K562 (cell line): ENCODE results near the gene ADI1. TPM values are rescaled to one million over a fixed set of nuclear protein-coding genes. Genes with fewer than 3 reads are reported as not detected.

ENCODE experiments used
- ATAC-seq: fragments of 200-7000 bp; cut with Tn5 transposase; 3 replicates; pipeline ENCODE4 v1.9.1; 2020; ENCODE audit warnings: moderate library complexity
- BruUV-seq: library from RNA; stranded (reverse); fragments of 400-500 nt; replicated peaks from 2 replicates; lab custom pipeline; 2021; lab: Mats Ljungman, UMichigan
- CTCF ChIA-PET: fragments of 300-600 bp; formaldehyde crosslinking; extraction: SDS; loops from one replicate; lab custom pipeline; 2021; ENCODE audit warnings: low intra/inter-chr PET ratio; lab: Yijun Ruan, JAX
- POLR2A ChIA-PET: fragments of 300-600, 350-650 bp; sonication (Branson Sonifier 250); formaldehyde crosslinking; extraction: SDS; loops from one replicate; lab custom pipeline; 2021; ENCODE audit warnings: antibody characterized with exemption, inconsistent platforms; lab: Yijun Ruan, JAX
- DNase-seq, 4 experiments: peaks; one replicate each; pipeline versions ENCODE4 v3.0.0 to v3.0.0-alpha.2; 2011 to 2018; ENCODE audit warnings: low spot score in 3 of 4, mixed read lengths in 3 of 4; ENCODE audit errors: extremely low read depth in 1 of 4
- FAIRE-seq: peaks from 2 replicates; lab custom pipeline; 2011; peaks lifted over from hg19 to GRCh38; lab: Jason Lieb, UNC
- H2AFZ ChIP-seq: 2 replicates; pipeline ENCODE4 v1.6.0; 2011; ENCODE audit warnings: low read depth, low read length, control low read depth, inconsistent platforms
- H3K27ac ChIP-seq: fragments of 200-600 bp; 3 replicates; pipeline ENCODE4 v1.8.0; 2011; ENCODE audit warnings: low read depth, mild to moderate bottlenecking, control low read depth, inconsistent platforms, low read length, moderate library complexity, mixed read lengths; ENCODE audit errors: extremely low read depth
- H3K27me3 ChIP-seq, 2 experiments: fragments of 300-600 bp in 1 of 2; 2 replicates in 1 of 2; 3 replicates in 1 of 2; pipeline versions ENCODE4 v1.6.0 to v1.8.0; 2011; ENCODE audit warnings: inconsistent platforms in 2 of 2, low read length in 2 of 2, mild to moderate bottlenecking in 1 of 2, mixed read lengths in 1 of 2, moderate library complexity in 1 of 2; ENCODE audit not compliant: control insufficient read depth in 2 of 2, insufficient read depth in 2 of 2
- H3K36me3 ChIP-seq: fragments of 300-600 bp; 3 replicates; pipeline ENCODE4 v1.8.0; 2011; ENCODE audit warnings: mild to moderate bottlenecking, low read length, inconsistent platforms; ENCODE audit not compliant: control insufficient read depth, insufficient read depth
- H3K4me1 ChIP-seq, 2 experiments: fragments of 200-600 bp in 1 of 2; replicated peaks in 1 of 2; 2 replicates in 1 of 2; 3 replicates in 1 of 2; pipeline versions ENCODE4 v1.5.1 to v1.8.0; 2011; ENCODE audit warnings: inconsistent platforms in 2 of 2, low read length in 2 of 2, mild to moderate bottlenecking in 1 of 2, mixed read lengths in 1 of 2, moderate library complexity in 1 of 2; ENCODE audit not compliant: control insufficient read depth in 2 of 2, insufficient read depth in 2 of 2
- H3K4me2 ChIP-seq: 2 replicates; pipeline ENCODE4 v1.6.1; 2011; ENCODE audit warnings: low read length, control low read depth, inconsistent platforms, mixed read lengths; ENCODE audit not compliant: insufficient read depth
- H3K4me3 ChIP-seq: fragments of 200-600 bp; sonication (generic), shearing (Covaris generic); 2 replicates; pipeline ENCODE4 v1.5.1; 2016; ENCODE audit warnings: control low read depth, inconsistent platforms
- H3K79me2 ChIP-seq: fragments of 200-600 bp; 3 replicates; pipeline ENCODE4 v1.8.0; 2011; ENCODE audit warnings: low read length, inconsistent platforms; ENCODE audit not compliant: control insufficient read depth, insufficient read depth
- H3K9ac ChIP-seq, 2 experiments: 2 replicates each; pipeline versions ENCODE4 v1.6.0 to v1.6.1; 2011; ENCODE audit warnings: low read depth in 2 of 2, low read length in 2 of 2, control low read depth in 1 of 2, inconsistent platforms in 1 of 2, mild to moderate bottlenecking in 1 of 2, mixed read lengths in 1 of 2; ENCODE audit not compliant: insufficient read depth in 1 of 2
- H3K9me1 ChIP-seq: one replicate; pipeline ENCODE4 v1.6.0; 2011; ENCODE audit warnings: inconsistent platforms, mild to moderate bottlenecking, low read length, moderate library complexity; ENCODE audit not compliant: control insufficient read depth, insufficient read depth
- H3K9me3 ChIP-seq: replicated peaks from 2 replicates; pipeline ENCODE4 v1.5.1; 2011; ENCODE audit warnings: low read depth, low read length, inconsistent platforms; ENCODE audit not compliant: control insufficient read depth, insufficient read depth
- H4K20me1 ChIP-seq: replicated peaks from 2 replicates; pipeline ENCODE4 v1.6.1; 2011; ENCODE audit warnings: low read length, inconsistent platforms, mixed read lengths; ENCODE audit not compliant: control insufficient read depth, insufficient read depth
- BACH1 ChIP-seq: fragments of 200-800 bp; sonication (Bioruptor generic); IDR thresholded peaks from 2 replicates; pipeline ENCODE4 v1.6.1; 2016; ENCODE audit warnings: missing genetic modification characterization, missing compliant biosample characterization
- BRCA1 ChIP-seq, 2 experiments: fragments of 450-650 bp in 1 of 2; sonication (generic) in 1 of 2; formaldehyde crosslinking in 1 of 2; IDR thresholded peaks; 2 replicates each; pipeline versions ENCODE4 v1.5.0 to v1.6.1; 2017 to 2020; ENCODE audit warnings: mild to moderate bottlenecking in 1 of 2, missing genetic modification reagents in 1 of 2
- ETV6 ChIP-seq, 3 experiments: fragments of 150-350 bp in 1 of 3; sonication (generic) in 1 of 3; formaldehyde crosslinking in 1 of 3; IDR thresholded peaks; 2 replicates each; pipeline versions ENCODE4 v1.6.1 to v1.8.0; 2014 to 2022; ENCODE audit warnings: borderline replicate concordance in 2 of 3, low read depth in 2 of 3, antibody characterized with exemption in 1 of 3, low read length in 1 of 3, mild to moderate bottlenecking in 1 of 3, missing genetic modification reagents in 1 of 3
- HOMEZ ChIP-seq: fragments of 250-450 bp; sonication (Bioruptor Pico); IDR thresholded peaks from 2 replicates; pipeline ENCODE4 v1.4.0; 2020; ENCODE audit warnings: mild to moderate bottlenecking, moderate library complexity
- NFE2L1 ChIP-seq: fragments of 450-650 bp; IDR thresholded peaks from 2 replicates; pipeline ENCODE4 v1.6.1; 2016; ENCODE audit warnings: missing genetic modification characterization, low read depth, mild to moderate bottlenecking, missing compliant biosample characterization, moderate library complexity, borderline replicate concordance
- RBBP5 ChIP-seq: fragments of 200-600 bp; sonication (generic); IDR thresholded peaks from 2 replicates; pipeline ENCODE4 v1.6.1; 2012; ENCODE audit warnings: borderline replicate concordance, mild to moderate bottlenecking, low read length, control low read depth, inconsistent platforms; ENCODE audit not compliant: insufficient read depth, poor library complexity, severe bottlenecking
- YBX1 ChIP-seq: fragments of 450-650 bp; IDR thresholded peaks from 2 replicates; pipeline ENCODE4 v1.7.1; 2016; ENCODE audit warnings: mild to moderate bottlenecking
- ZNF584 ChIP-seq: fragments of 200-800 bp; sonication (Bioruptor generic); IDR thresholded peaks from 2 replicates; pipeline ENCODE4 v1.6.1; 2016; ENCODE audit warnings: low read depth, mild to moderate bottlenecking, missing genetic modification characterization, missing compliant biosample characterization
- ZNF639 ChIP-seq, 2 experiments: fragments of 200-800 bp in 1 of 2; sonication (Bioruptor generic) in 1 of 2; sonication (generic) in 1 of 2; formaldehyde crosslinking in 1 of 2; IDR thresholded peaks in 1 of 2; conservative IDR thresholded peaks in 1 of 2; 2 replicates each; pipeline versions ENCODE4 v1.5.0 to v1.6.1; 2016 to 2020; ENCODE audit warnings: missing compliant biosample characterization in 1 of 2, missing genetic modification characterization in 1 of 2, missing genetic modification reagents in 1 of 2
- WGBS: fragments of 100-300 bp; shearing (Covaris generic); methylation state at CpG from one replicate; pipeline ENCODE4 v1.1.6; 2016; ENCODE audit warnings: low coverage, mixed read lengths; ENCODE audit not compliant: insufficient coverage; ENCODE audit errors: missing lambda C conversion rate; 5-methylcytosine and 5-hydroxymethylcytosine counted together
- in situ Hi-C: fragments of 300-500 bp; cut with MboI; formaldehyde crosslinking; loops from 4 replicates; pipeline ENCODE4 v1.15.0; 2018; ENCODE audit warnings: inconsistent platforms, mixed read lengths
- intact Hi-C: fragments of 100-400 bp; cut with micrococcal nuclease; formaldehyde crosslinking; loops from 2 replicates; pipeline ENCODE4 v1.14.2; 2022
- polyA plus RNA-seq, 8 experiments: library from polyadenylated mRNA; depleted of rRNA in 4 of 8; stranded (reverse) in 5 of 8; unstranded in 3 of 8; fragments of >200 nt; fragmentation: Nextera tagmentation in 2 of 8; fragmentation: Illumina TruSeq in 1 of 8; extraction: Ambion mirVana in 2 of 8; extraction: Trizol in 1 of 8; gene quantifications; 2 replicates each; pipeline versions ENCODE4 v1.2.1 to v1.2.3, GENCODE V29; 2011 to 2014; ENCODE audit warnings: inconsistent platforms in 1 of 8, missing spikeins in 1 of 8
- total RNA-seq, 7 experiments: library from RNA; depleted of rRNA in 6 of 7; stranded (reverse); fragments of >200 nt in 6 of 7; fragmentation: Illumina TruSeq in 2 of 7; extraction: Trizol in 2 of 7; gene quantifications; 2 replicates each; pipeline versions ENCODE4 v1.2.1 to v1.2.3, GENCODE V29; 2011 to 2021; ENCODE audit warnings: low replicate concordance in 1 of 7

Gene ADI1
- total and polyA plus RNA-seq, 9 of the 15 experiments (the other 6 are each of a cell fraction or from before 2014, with no cell fraction given), result 6.1 to 51.0 (median 27.1) TPM

GRCh38 chr2:3486047-3487027, 33.0 kb downstream of the ADI1 start:
- ChIA-PET CTCF (no interaction called here), POLR2A (no interaction called here)
- no TSS peak for BruUV-seq
- DNase-seq, result no peak
- Histone ChIP-seq H3K79me2 (no peaks in the 10 kb centered on the region), H3K9me1 (no peaks in the 10 kb centered on the region), H3K36me3 (no peaks in the 10 kb centered on the region; the same call in 2 of the 3 replicates), H3K27ac (no peak overlapping the region), H3K4me2 (no peak overlapping the region), H2AFZ (no peak overlapping the region), H4K20me1 (no peaks in the 10 kb centered on the region), H3K9ac (no peak overlapping the region), H3K27me3 (no peaks in the 10 kb centered on the region), H3K4me3 (no peak overlapping the region), H3K9me3 (peaks cover 1% of the 10 kb centered on the region), H3K4me1 (peaks cover 0 to 31% of the 10 kb centered on the region in 2 experiments; a peak in 2 of 5 replicates)
- WGBS, result 88% methylated on average over 26 of the region's 29 CpGs
- no peak for FAIRE-seq
- no peak for ATAC-seq
- in situ Hi-C loops (no loop called here), intact Hi-C loops (no loop called here)
- TF ChIP-seq HOMEZ (CRISPR knock-in tag), result no peak
- no peak for TF ChIP-seq ETV6 (IDR thresholded peaks at IDR 0.05; ENCODE audit: borderline replicate concordance in 1 of 2, low read depth in 2 of 2, low read length in 1 of 2)
- no peak for TF ChIP-seq ETV6 (CRISPR knock-in tag; IDR thresholded peaks at IDR 0.05; ENCODE audit: borderline replicate concordance)
- TF ChIP-seq BACH1 (tag), result no peak
- no peak for TF ChIP-seq RBBP5
- no peak for TF ChIP-seq YBX1
- TF ChIP-seq ZNF639 (CRISPR knock-in tag; conservative IDR thresholded peaks at IDR 0.05 in 1 of 2, IDR thresholded peaks at IDR 0.05 in 1 of 2), result no peak
- TF ChIP-seq BRCA1 (IDR thresholded peaks at IDR 0.05), result no peak
- TF ChIP-seq BRCA1 (CRISPR knock-in tag; IDR thresholded peaks at IDR 0.05), result no peak
- no peak for TF ChIP-seq NFE2L1 (tag)
- no peak for TF ChIP-seq ZNF584 (CRISPR knock-in tag)
